Pancreas (tissue), 10 donors: ENCODE measurements around the gene NEU2. TPM values are rescaled to one million over a fixed set of nuclear protein-coding genes. Genes with fewer than 3 reads are reported as not detected.

Source experiments
- ATAC-seq, 4 donors: fragments of 200-7000 bp; cut with Tn5 transposase; one replicate each; pipeline versions ENCODE4 v1.8.0 to v1.9.1; 2020; ENCODE audit warnings: mild to moderate bottlenecking in 4 of 4, moderate library complexity in 4 of 4
- DNase-seq, 6 donors: peaks; one replicate each; pipeline ENCODE4 v3.0.0-alpha.2; 2020
- FAIRE-seq: peaks from 2 replicates; lab custom pipeline; 2012; peaks lifted over from hg19 to GRCh38; lab: Jason Lieb, UNC
- H3K27ac ChIP-seq, 4 donors: fragments of 200-600 bp; sonication (generic); 1 replicate in 3 of 4; 2 replicates in 1 of 4; pipeline versions ENCODE4 v1.5.0 to v1.8.0; 2020
- H3K27me3 ChIP-seq, 4 donors: fragments of 200-600 bp; one replicate each; pipeline ENCODE4 v1.8.0; 2021
- H3K36me3 ChIP-seq, 3 donors: fragments of 200-600 bp; sonication (generic) in 1 of 3; one replicate each; pipeline versions ENCODE4 v1.5.0 to v1.8.0; 2020 to 2021
- H3K4me1 ChIP-seq, 3 donors: fragments of 200-600 bp; one replicate each; pipeline ENCODE4 v1.8.0; 2021
- H3K4me3 ChIP-seq, 4 donors: fragments of 200-600 bp; sonication (generic) in 2 of 4; one replicate each; pipeline versions ENCODE4 v1.5.0 to v1.8.0; 2020 to 2021
- H3K9me3 ChIP-seq, 4 donors: fragments of 200-600 bp; one replicate each; pipeline ENCODE4 v1.8.0; 2021
- WGBS, 2 donors: extraction: QIAGEN DNeasy Blood & Tissue Kit; methylation state at CpG; one replicate each; pipeline ENCODE4 v1.1.7; 2013; 5-methylcytosine and 5-hydroxymethylcytosine counted together
- intact Hi-C, 3 donors: fragments of 100-400 bp; cut with DNase I; formaldehyde crosslinking; loops; one replicate each; pipeline versions ENCODE4 v1.11.1 to v1.14.2; 2022
- polyA plus RNA-seq, 2 donors: library from polyadenylated mRNA; stranded (reverse); fragments of 200-250 nt; gene quantifications; one replicate each; pipeline ENCODE4 v1.2.3, GENCODE V29; 2013
- total RNA-seq, 6 donors: library from RNA; stranded (reverse); fragmentation: NEBNext Ultra II Directional in 4 of 6; extraction: Animal tissue kit (Norgen Biotek cat#: 25700) in 4 of 6; gene quantifications; one replicate each; pipeline versions ENCODE4 v1.2.1 to v1.2.4, GENCODE V29; 2021 to 2023
- TF ChIP-seq, protein P1 (sequence below), 4 donors: fragments of 200-600 bp; sonication (generic) in 3 of 4; IDR thresholded peaks; one replicate each; pipeline versions ENCODE4 v1.5.0 to v1.8.0; 2021; ENCODE audit warnings: antibody characterized with exemption in 4 of 4
- donor health status: healthy with polysubstance abuse.
- donor health status: DM: no; HTN: no; CAD: no; lungs with moderate emphysema.
- donor health status: DM: no; HTN: no; CAD: no.
- donor health status: control.
- donor health status: control.
- donor health status: Bipolar disorder and iron deficiency.
- donor health status: DM: yes; HTN: yes; CAD: no.
- donor health status: DM: no; HTN: no; CAD: no.
- donor health status: DM: no; HTN: no; CAD: no.
- donor health status: DM: yes; HTN: yes; CAD: no.

Gene NEU2
- total and polyA plus RNA-seq, 8 donors, result not detected

DNA sequence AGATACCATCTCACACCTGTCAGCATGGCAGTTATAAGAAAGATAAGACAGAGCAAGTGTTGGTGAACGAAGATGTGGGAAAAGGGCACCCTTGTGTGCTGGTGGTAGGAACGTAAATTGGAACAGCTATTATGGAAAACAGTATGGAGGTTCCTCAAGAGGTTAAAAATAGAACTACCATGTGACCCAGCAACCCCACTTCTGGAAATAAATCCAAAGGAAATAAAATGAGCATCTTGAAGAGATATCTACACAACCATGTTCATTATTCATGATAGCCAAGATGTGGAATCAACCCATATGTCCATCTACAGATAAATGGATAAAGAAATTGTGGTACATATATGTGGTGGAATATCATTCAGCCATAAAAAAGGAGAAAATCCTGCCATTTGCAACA is 46.3 kb upstream of the NEU2 start:
- intact Hi-C loops, result no loop called here
- ATAC-seq (no peak), DNase-seq (no peak), FAIRE-seq (no peak)
- no peaks in the 10 kb centered on the region for H3K4me1 ChIP-seq
- no peaks in the 10 kb centered on the region for H3K27me3 ChIP-seq
- H3K9me3 ChIP-seq, result no peaks in the 10 kb centered on the region
- 95 to 97% methylated on average over 2 of the region's 2 CpGs for WGBS, 2 donors
- H3K27ac ChIP-seq, result no peak overlapping the region
- H3K36me3 ChIP-seq, result no peaks in the 10 kb centered on the region
- TF ChIP-seq, protein P1, sequence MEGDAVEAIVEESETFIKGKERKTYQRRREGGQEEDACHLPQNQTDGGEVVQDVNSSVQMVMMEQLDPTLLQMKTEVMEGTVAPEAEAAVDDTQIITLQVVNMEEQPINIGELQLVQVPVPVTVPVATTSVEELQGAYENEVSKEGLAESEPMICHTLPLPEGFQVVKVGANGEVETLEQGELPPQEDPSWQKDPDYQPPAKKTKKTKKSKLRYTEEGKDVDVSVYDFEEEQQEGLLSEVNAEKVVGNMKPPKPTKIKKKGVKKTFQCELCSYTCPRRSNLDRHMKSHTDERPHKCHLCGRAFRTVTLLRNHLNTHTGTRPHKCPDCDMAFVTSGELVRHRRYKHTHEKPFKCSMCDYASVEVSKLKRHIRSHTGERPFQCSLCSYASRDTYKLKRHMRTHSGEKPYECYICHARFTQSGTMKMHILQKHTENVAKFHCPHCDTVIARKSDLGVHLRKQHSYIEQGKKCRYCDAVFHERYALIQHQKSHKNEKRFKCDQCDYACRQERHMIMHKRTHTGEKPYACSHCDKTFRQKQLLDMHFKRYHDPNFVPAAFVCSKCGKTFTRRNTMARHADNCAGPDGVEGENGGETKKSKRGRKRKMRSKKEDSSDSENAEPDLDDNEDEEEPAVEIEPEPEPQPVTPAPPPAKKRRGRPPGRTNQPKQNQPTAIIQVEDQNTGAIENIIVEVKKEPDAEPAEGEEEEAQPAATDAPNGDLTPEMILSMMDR (IDR thresholded peaks at IDR 0.05), result no peak
- no peak overlapping the region for H3K4me3 ChIP-seq

- no peak for FAIRE-seq
- 79 to 83% methylated on average over 4 of the region's 4 CpGs for WGBS, 2 donors
These were observed 39.1 kb upstream of the NEU2 start for GRCh38 chr2:232993231-232993821.

GRCh38 chr2:232994446-232994845 is 38.0 kb upstream of the NEU2 start:
- TF ChIP-seq, protein P1 (IDR thresholded peaks at IDR 0.05), result no peak
- Histone ChIP-seq H3K27me3 (no peaks in the 10 kb centered on the region), H3K27ac (no peak overlapping the region), H3K4me1 (no peaks in the 10 kb centered on the region), H3K9me3 (no peaks in the 10 kb centered on the region), H3K36me3 (no peaks in the 10 kb centered on the region), H3K4me3 (no peak overlapping the region)
- intact Hi-C loops, result no loop called here
- FAIRE-seq (no peak), ATAC-seq (no peak), DNase-seq (peak in 1 of 6 donors; percentile 35)
- 95 to 96% methylated on average over 5 of the region's 5 CpGs for WGBS, 2 donors

More at GRCh38 chr2:232993231-232993821, 39.1 kb upstream of the NEU2 start:
- ATAC-seq, result no peak
- no peaks in the 10 kb centered on the region for H3K36me3 ChIP-seq
- H3K27me3 ChIP-seq, result no peaks in the 10 kb centered on the region
- intact Hi-C loops, result no loop called here
- no peaks in the 10 kb centered on the region for H3K9me3 ChIP-seq
- H3K4me1 ChIP-seq, result no peaks in the 10 kb centered on the region
- no peak for DNase-seq
- TF ChIP-seq, protein P1 (IDR thresholded peaks at IDR 0.05), result no peak
- no peak overlapping the region for H3K27ac ChIP-seq
- H3K4me3 ChIP-seq, result no peak overlapping the region

- FAIRE-seq (no peak), ATAC-seq (no peak), DNase-seq (peak in 2 of 6 donors; percentile 5 to 31)
- intact Hi-C loops, result no loop called here
- no peaks in the 10 kb centered on the region for H3K4me1 ChIP-seq
- TF ChIP-seq, protein P1 (IDR thresholded peaks at IDR 0.05), result no peak
- no peaks in the 10 kb centered on the region for H3K9me3 ChIP-seq
- H3K36me3 ChIP-seq, result no peaks in the 10 kb centered on the region
- no peak overlapping the region for H3K4me3 ChIP-seq
- no peaks in the 10 kb centered on the region for H3K27me3 ChIP-seq
- 88 to 90% methylated on average over 17 to 18 of the region's 18 CpGs for WGBS, 2 donors
- H3K27ac ChIP-seq, result no peak overlapping the region
These were observed 34.5 kb upstream of the NEU2 start for GRCh38 chr2:232997749-232998665.

DNA sequence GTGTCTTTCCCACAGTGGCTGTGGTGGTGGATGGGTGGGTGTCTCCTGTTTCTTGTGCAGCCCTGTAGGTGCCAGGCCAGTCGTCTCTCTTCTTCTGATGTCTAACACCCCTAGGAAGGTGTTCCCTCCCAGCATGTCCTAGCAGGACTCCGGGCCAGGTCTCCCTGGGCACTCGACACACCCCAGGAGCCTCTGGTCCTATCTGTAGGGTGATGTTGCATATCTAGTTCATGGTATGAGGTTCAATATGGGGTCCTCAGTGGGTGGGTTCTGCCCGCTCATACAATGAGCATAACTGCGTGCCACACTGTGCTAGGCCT is 33.8 kb upstream of the NEU2 start:
- 75 to 88% methylated on average over 5 of the region's 5 CpGs for WGBS, 2 donors
- intact Hi-C loops, result no loop called here
- Histone ChIP-seq H3K27ac (no peak overlapping the region), H3K9me3 (no peaks in the 10 kb centered on the region), H3K4me3 (no peak overlapping the region), H3K36me3 (no peaks in the 10 kb centered on the region), H3K27me3 (no peaks in the 10 kb centered on the region), H3K4me1 (no peaks in the 10 kb centered on the region)
- TF ChIP-seq, protein P1 (IDR thresholded peaks at IDR 0.05), result no peak
- no peak for FAIRE-seq
- peak in 2 of 6 donors; percentile 1 to 14 for DNase-seq
- no peak for ATAC-seq
